ENCODE results near the gene INAFM2.

DNA sequence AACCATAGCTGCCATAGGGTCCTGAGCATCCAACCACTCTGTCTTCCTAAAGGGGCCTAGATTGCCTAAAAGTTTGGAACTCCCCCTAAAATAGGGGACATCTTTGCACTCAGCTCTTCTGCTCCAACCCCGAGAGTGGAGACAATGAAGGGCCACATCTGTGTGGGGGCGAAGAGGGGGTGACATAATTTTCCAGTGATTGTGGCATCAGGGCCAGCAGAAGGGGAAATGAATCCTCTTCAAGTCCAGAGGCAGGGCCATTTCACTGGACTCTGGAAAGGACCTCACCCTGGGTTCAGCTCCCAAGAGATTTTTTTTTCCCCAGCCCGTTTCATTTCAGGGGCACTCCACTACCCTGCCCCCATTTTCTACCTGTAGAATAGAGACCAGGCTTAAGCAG, 36.0 kb upstream of the INAFM2 start:
- TF ChIP-seq, protein P1, sequence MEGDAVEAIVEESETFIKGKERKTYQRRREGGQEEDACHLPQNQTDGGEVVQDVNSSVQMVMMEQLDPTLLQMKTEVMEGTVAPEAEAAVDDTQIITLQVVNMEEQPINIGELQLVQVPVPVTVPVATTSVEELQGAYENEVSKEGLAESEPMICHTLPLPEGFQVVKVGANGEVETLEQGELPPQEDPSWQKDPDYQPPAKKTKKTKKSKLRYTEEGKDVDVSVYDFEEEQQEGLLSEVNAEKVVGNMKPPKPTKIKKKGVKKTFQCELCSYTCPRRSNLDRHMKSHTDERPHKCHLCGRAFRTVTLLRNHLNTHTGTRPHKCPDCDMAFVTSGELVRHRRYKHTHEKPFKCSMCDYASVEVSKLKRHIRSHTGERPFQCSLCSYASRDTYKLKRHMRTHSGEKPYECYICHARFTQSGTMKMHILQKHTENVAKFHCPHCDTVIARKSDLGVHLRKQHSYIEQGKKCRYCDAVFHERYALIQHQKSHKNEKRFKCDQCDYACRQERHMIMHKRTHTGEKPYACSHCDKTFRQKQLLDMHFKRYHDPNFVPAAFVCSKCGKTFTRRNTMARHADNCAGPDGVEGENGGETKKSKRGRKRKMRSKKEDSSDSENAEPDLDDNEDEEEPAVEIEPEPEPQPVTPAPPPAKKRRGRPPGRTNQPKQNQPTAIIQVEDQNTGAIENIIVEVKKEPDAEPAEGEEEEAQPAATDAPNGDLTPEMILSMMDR (IDR thresholded peaks at IDR 0.05; ENCODE audit: low read depth, low read length, poor library complexity, severe bottlenecking), result no peak
- no peak for TF ChIP-seq EZH2phosphoT487 (IDR thresholded peaks at IDR 0.05; ENCODE audit: borderline replicate concordance, low read length)
